ENCODE measurements around the gene TNFAIP8L2.

DNA sequence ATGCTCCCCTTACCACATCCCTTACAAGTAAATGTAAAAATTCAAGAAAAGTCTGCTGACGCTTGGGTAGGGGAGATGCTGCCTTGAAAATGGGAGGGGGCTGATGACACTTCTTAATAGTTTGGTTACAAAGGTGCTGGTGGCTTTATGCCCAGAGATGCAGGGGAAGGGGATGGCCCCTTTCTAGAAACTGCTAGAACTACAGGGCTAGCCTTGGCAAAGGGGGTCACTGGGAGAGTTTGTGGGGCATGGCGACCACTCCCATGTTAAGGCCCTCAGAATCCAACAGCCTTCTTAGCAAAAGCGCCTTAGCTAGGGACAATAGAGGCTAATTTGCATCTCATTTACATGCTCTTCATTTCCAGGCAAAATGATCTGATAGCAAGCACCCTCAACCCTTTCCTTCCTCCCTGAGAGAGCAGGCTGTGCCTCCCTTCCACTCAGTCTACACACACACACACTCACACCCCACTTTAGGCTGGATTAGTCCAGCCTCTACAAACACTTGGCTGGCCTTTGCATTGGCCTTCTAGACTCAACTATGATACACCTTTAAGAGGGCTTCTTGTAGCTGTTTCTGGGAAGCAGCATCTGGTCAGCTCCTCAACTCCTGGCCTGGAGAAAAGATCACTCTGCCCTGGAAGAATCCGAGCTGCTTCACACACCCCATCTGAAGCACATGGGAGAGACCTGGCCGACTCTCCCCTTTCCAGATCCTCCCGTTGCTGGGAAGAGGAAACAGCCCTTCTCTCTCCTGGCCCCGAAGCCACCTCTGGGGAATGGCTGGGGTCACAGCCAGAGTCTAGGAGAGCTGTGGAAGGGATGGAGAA, 11.8 kb upstream of the TNFAIP8L2 start:
- TF ChIP-seq, protein P1, sequence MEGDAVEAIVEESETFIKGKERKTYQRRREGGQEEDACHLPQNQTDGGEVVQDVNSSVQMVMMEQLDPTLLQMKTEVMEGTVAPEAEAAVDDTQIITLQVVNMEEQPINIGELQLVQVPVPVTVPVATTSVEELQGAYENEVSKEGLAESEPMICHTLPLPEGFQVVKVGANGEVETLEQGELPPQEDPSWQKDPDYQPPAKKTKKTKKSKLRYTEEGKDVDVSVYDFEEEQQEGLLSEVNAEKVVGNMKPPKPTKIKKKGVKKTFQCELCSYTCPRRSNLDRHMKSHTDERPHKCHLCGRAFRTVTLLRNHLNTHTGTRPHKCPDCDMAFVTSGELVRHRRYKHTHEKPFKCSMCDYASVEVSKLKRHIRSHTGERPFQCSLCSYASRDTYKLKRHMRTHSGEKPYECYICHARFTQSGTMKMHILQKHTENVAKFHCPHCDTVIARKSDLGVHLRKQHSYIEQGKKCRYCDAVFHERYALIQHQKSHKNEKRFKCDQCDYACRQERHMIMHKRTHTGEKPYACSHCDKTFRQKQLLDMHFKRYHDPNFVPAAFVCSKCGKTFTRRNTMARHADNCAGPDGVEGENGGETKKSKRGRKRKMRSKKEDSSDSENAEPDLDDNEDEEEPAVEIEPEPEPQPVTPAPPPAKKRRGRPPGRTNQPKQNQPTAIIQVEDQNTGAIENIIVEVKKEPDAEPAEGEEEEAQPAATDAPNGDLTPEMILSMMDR (IDR thresholded peaks at IDR 0.05; ENCODE audit: low read length) = no peak
- TF ChIP-seq EZH2 (optimal IDR thresholded peaks at IDR 0.05; ENCODE audit: low read depth, low read length) = no peak

All from MM.1S (cell line).